ENCODE data around the gene POM121. TPM values are rescaled to one million over a fixed set of nuclear protein-coding genes. Genes with fewer than 3 reads are reported as not detected.
"Not testable (repeated sequence)": the region's sequence is repeated elsewhere in the genome, so short reads cannot be mapped to it uniquely, and the experiment has no call there.

Gene POM121
- total RNA-seq, 1 experiment from 2014 or later, result 79.0 TPM

- H2BK5ac ChIP-seq (ENCODE audit: insufficient read length, low read length); H3K9ac ChIP-seq (ENCODE audit: extremely low read depth, insufficient read length, low read length); H3K23me2 ChIP-seq (ENCODE audit: insufficient read length, low read depth, low read length, poor library complexity, severe bottlenecking); H3K18ac ChIP-seq (ENCODE audit: insufficient read length, low read depth, low read length); H3K23ac ChIP-seq (ENCODE audit: insufficient read length, low read depth, low read length); H3K4ac ChIP-seq (ENCODE audit: low read depth, low read length); H3K4me2 ChIP-seq (ENCODE audit: insufficient read depth, insufficient read length, low read length); H2BK120ac ChIP-seq (ENCODE audit: low read depth, low read length, poor library complexity, severe bottlenecking); H4K91ac ChIP-seq (ENCODE audit: insufficient read length, low read depth, low read length); H4K5ac ChIP-seq (ENCODE audit: insufficient read length, low read depth, low read length); H2AK5ac ChIP-seq (ENCODE audit: insufficient read length, low read length); H3K56ac ChIP-seq (ENCODE audit: insufficient read length, low read depth, low read length); H3K27me3 ChIP-seq (ENCODE audit: insufficient read depth, low read length); H4K20me1 ChIP-seq (ENCODE audit: control insufficient read depth, insufficient read depth, insufficient read length); H3K79me1 ChIP-seq (ENCODE audit: insufficient read depth, low read depth, low read length, poor library complexity, severe bottlenecking); H3K14ac ChIP-seq (ENCODE audit: insufficient read depth, low read length); H3K4me1 Mint-ChIP-seq; H2BK15ac ChIP-seq (ENCODE audit: low read depth, low read length); H3K79me2 ChIP-seq (ENCODE audit: insufficient read depth, low read length); H3K27ac ChIP-seq (ENCODE audit: insufficient read length, low read depth, low read length); H3K9me3 ChIP-seq (ENCODE audit: control insufficient read depth, low read depth, low read length); H3T11ph ChIP-seq (ENCODE audit: low read length); H3K4me3 Mint-ChIP-seq; H3K4me1 ChIP-seq (ENCODE audit: insufficient read depth, low read length); H2BK20ac ChIP-seq (ENCODE audit: low read depth, low read length, poor library complexity, severe bottlenecking); H2BK12ac ChIP-seq (ENCODE audit: insufficient read length, low read depth, low read length); H3K27ac Mint-ChIP-seq; DNase-seq; H4K8ac ChIP-seq (replicated peaks; ENCODE audit: insufficient read length, low read depth, low read length); H3K9me3 Mint-ChIP-seq; H3K27me3 Mint-ChIP-seq (ENCODE audit: low read depth); H2AFZ ChIP-seq (ENCODE audit: low read length): not testable (repeated sequence)
- no CpG with 5 or more reads among the region's 9 CpGs for WGBS (ENCODE audit: extremely low coverage, insufficient read length, low lambda C conversion rate)
- H3K36me3 Mint-ChIP-seq (ENCODE audit: insufficient read depth in 1 of 3, low read depth in 3 of 3), result peaks cover 2 to 20% (median 17%) of the 10 kb centered on the region in 3 experiments; a peak in 5 of 7 replicates
Measured at GRCh38 chr7:72949276-72949675, 24.4 kb downstream of the POM121 start.

- not testable (repeated sequence) for H3K9me3 Mint-ChIP-seq; H3K4ac ChIP-seq (ENCODE audit: low read depth, low read length); H3K23me2 ChIP-seq (ENCODE audit: insufficient read length, low read depth, low read length, poor library complexity, severe bottlenecking); H2BK15ac ChIP-seq (ENCODE audit: low read depth, low read length); H3K14ac ChIP-seq (ENCODE audit: insufficient read depth, low read length); H2BK20ac ChIP-seq (ENCODE audit: low read depth, low read length, poor library complexity, severe bottlenecking); H2AK5ac ChIP-seq (ENCODE audit: insufficient read length, low read length); H4K8ac ChIP-seq (replicated peaks; ENCODE audit: insufficient read length, low read depth, low read length); H2BK12ac ChIP-seq (ENCODE audit: insufficient read length, low read depth, low read length); H3K27me3 Mint-ChIP-seq (ENCODE audit: low read depth); H3K27me3 ChIP-seq (ENCODE audit: insufficient read depth, low read length); H3K9me3 ChIP-seq (ENCODE audit: control insufficient read depth, low read depth, low read length); H3K4me2 ChIP-seq (ENCODE audit: insufficient read depth, insufficient read length, low read length); H3K27ac ChIP-seq (ENCODE audit: insufficient read length, low read depth, low read length); H3K18ac ChIP-seq (ENCODE audit: insufficient read length, low read depth, low read length); H3K56ac ChIP-seq (ENCODE audit: insufficient read length, low read depth, low read length); H2BK5ac ChIP-seq (ENCODE audit: insufficient read length, low read length); H3K79me2 ChIP-seq (ENCODE audit: insufficient read depth, low read length); H3K4me3 Mint-ChIP-seq; H2BK120ac ChIP-seq (ENCODE audit: low read depth, low read length, poor library complexity, severe bottlenecking); H4K5ac ChIP-seq (ENCODE audit: insufficient read length, low read depth, low read length); DNase-seq; H3K27ac Mint-ChIP-seq; H3K23ac ChIP-seq (ENCODE audit: insufficient read length, low read depth, low read length); H2AFZ ChIP-seq (ENCODE audit: low read length); H3K79me1 ChIP-seq (ENCODE audit: insufficient read depth, low read depth, low read length, poor library complexity, severe bottlenecking); H3K4me1 ChIP-seq (ENCODE audit: insufficient read depth, low read length); H4K20me1 ChIP-seq (ENCODE audit: control insufficient read depth, insufficient read depth, insufficient read length); H3K4me1 Mint-ChIP-seq; H3T11ph ChIP-seq (ENCODE audit: low read length); H4K91ac ChIP-seq (ENCODE audit: insufficient read length, low read depth, low read length); H3K9ac ChIP-seq (ENCODE audit: extremely low read depth, insufficient read length, low read length)
- no CpG with 5 or more reads among the region's 6 CpGs for WGBS (ENCODE audit: extremely low coverage, insufficient read length, low lambda C conversion rate)
- peaks cover 2 to 19% (median 17%) of the 10 kb centered on the region in 3 experiments; a peak in 5 of 7 replicates for H3K36me3 Mint-ChIP-seq (ENCODE audit: insufficient read depth in 1 of 3, low read depth in 3 of 3)
Measured at GRCh38 chr7:72949686-72950085, 24.8 kb downstream of the POM121 start.
